ENCODE results near the gene HSPB3. TPM values are rescaled to one million over a fixed set of nuclear protein-coding genes. Genes with fewer than 3 reads are reported as not detected.

HSPB3 gene
- total and polyA plus RNA-seq, 2 of the 8 experiments (the other 6 are each of a cell fraction or from before 2014, with no cell fraction given), result not detected

GRCh38 chr5:54415147-54415546 is 40.4 kb upstream of the HSPB3 start (continued):
- TF ChIP-seq CHD7 (IDR thresholded peaks at IDR 0.05; ENCODE audit: insufficient replicate concordance, low read length), result no peak
- no peak for TF ChIP-seq RXRA (IDR thresholded peaks at IDR 0.05; ENCODE audit: insufficient read depth, low read depth, low read length)
- TF ChIP-seq MAFK (IDR thresholded peaks at IDR 0.05; ENCODE audit: low read depth, low read length), result no peak
- TF ChIP-seq ATF3 (IDR thresholded peaks at IDR 0.05; ENCODE audit: insufficient read depth, low read depth, low read length), result no peak

Measured in H1 (cell line).